HG02571 (cell line): ENCODE measurements around the gene MAPK8IP1.

Experiments used
- ATAC-seq: cut with Tn5 transposase; IDR thresholded peaks from one replicate; pipeline ENCODE4 v1.9.1; 2021; ENCODE audit warnings: mild to moderate bottlenecking, moderate library complexity; ENCODE audit not compliant: unreplicated experiment

MAPK8IP1 gene

GRCh38 chr11:45936511-45937054, 51.1 kb downstream of the MAPK8IP1 start:
- no peak for ATAC-seq

- ATAC-seq = no peak
Observed at GRCh38 chr11:45937916-45938315, 52.5 kb downstream of the MAPK8IP1 start.

GRCh38 chr11:45939836-45940235, 54.4 kb downstream of the MAPK8IP1 start:
- ATAC-seq = no peak

GRCh38 chr11:45941285-45941684, 55.8 kb downstream of the MAPK8IP1 start:
- no peak for ATAC-seq

- ATAC-seq = no peak
Observed at GRCh38 chr11:45942381-45942780, 56.9 kb downstream of the MAPK8IP1 start.

- ATAC-seq = no peak
Observed at GRCh38 chr11:45945397-45945999, 60.0 kb downstream of the MAPK8IP1 start.

- ATAC-seq = no peak
Observed at GRCh38 chr11:45947885-45948284, 62.4 kb downstream of the MAPK8IP1 start.

- no peak for ATAC-seq
Observed at GRCh38 chr11:45948356-45948755, 62.9 kb downstream of the MAPK8IP1 start.

GRCh38 chr11:45949992-45950407, 64.5 kb downstream of the MAPK8IP1 start:
- ATAC-seq = no peak
